Activated B cell treated with CpG ODN at 0.5 μM for 24 hours (primary cell): ENCODE data around the gene C11orf86. TPM values are rescaled to one million over a fixed set of nuclear protein-coding genes. Genes with fewer than 3 reads are reported as not detected.
A peak's percentile ranks its signal among the peaks of the same experiment; 100 is the strongest.

Experiments used
- ATAC-seq: fragments of 200-7000 bp; cut with Tn5 transposase; one replicate; pipeline ENCODE4 v1.10.0; 2021; ENCODE audit warnings: low read depth, mild to moderate bottlenecking, moderate library complexity
- CTCF ChIA-PET: fragments of 350-600 bp; sonication (Branson Sonifier 250); formaldehyde crosslinking; loops from one replicate; lab custom pipeline; 2021; ENCODE audit warnings: antibody characterized with exemption; lab: Charles Lee
- POLR2A ChIA-PET: fragments of 350-600 bp; sonication (Branson Sonifier 250); formaldehyde crosslinking; loops from one replicate; lab custom pipeline; 2021; ENCODE audit warnings: antibody characterized with exemption; lab: Charles Lee
- DNase-seq: peaks from one replicate; pipeline ENCODE4 v3.0.0; 2022
- H3K27ac Mint-ChIP-seq: one replicate; pipeline ENCODE4 v1.8.0; 2020; ENCODE audit warnings: mixed read lengths
- H3K27me3 Mint-ChIP-seq: one replicate; pipeline ENCODE4 v1.8.0; 2021; ENCODE audit warnings: mixed read lengths
- H3K36me3 Mint-ChIP-seq: one replicate; pipeline ENCODE4 v1.8.0; 2021; ENCODE audit warnings: low read depth, mixed read lengths
- H3K4me1 Mint-ChIP-seq: one replicate; pipeline ENCODE4 v1.8.0; 2021; ENCODE audit warnings: mixed read lengths
- H3K4me3 Mint-ChIP-seq: one replicate; pipeline ENCODE4 v1.8.0; 2020; ENCODE audit warnings: mild to moderate bottlenecking, mixed read lengths
- H3K9me3 Mint-ChIP-seq: one replicate; pipeline ENCODE4 v1.8.0; 2020; ENCODE audit warnings: mixed read lengths
- CTCF ChIP-seq: fragments of 200-600 bp; IDR thresholded peaks from one replicate; pipeline ENCODE4 v1.8.0; 2022; ENCODE audit warnings: antibody characterized with exemption, mild to moderate bottlenecking
- intact Hi-C: fragments of 100-400 bp; cut with micrococcal nuclease; formaldehyde crosslinking; loops from one replicate; pipeline ENCODE4 v1.15.1; 2024
- total RNA-seq: library from RNA; stranded (reverse); gene quantifications from 2 replicates; pipeline ENCODE4 v1.2.3, GENCODE V29; 2022

C11orf86 gene
- total RNA-seq, 1 donor from 2014 or later = not detected

- no peaks in the 10 kb centered on the region for H3K9me3 Mint-ChIP-seq
- H3K36me3 Mint-ChIP-seq = no peaks in the 10 kb centered on the region
- ChIA-PET CTCF (no interaction called here), POLR2A (no interaction called here)
- H3K27me3 Mint-ChIP-seq = no peaks in the 10 kb centered on the region
- no peak overlapping the region for H3K27ac Mint-ChIP-seq
- DNase-seq (no peak), ATAC-seq (no peak)
- no peak overlapping the region for H3K4me3 Mint-ChIP-seq
- TF ChIP-seq CTCF = no peak
- intact Hi-C loops = no loop called here
- H3K4me1 Mint-ChIP-seq = peaks cover 4% of the 10 kb centered on the region
Observed at GRCh38 chr11:66951927-66952337, 23.2 kb upstream of the C11orf86 start.

GRCh38 chr11:66953081-66953833, 21.8 kb upstream of the C11orf86 start:
- DNase-seq (no peak), ATAC-seq (no peak)
- H3K36me3 Mint-ChIP-seq = no peaks in the 10 kb centered on the region
- H3K9me3 Mint-ChIP-seq = no peaks in the 10 kb centered on the region
- ChIA-PET POLR2A (no interaction called here), CTCF (no interaction called here)
- no peaks in the 10 kb centered on the region for H3K27me3 Mint-ChIP-seq
- intact Hi-C loops = no loop called here
- H3K27ac Mint-ChIP-seq = no peak overlapping the region
- no peak for TF ChIP-seq CTCF
- peaks cover 10% of the 10 kb centered on the region for H3K4me1 Mint-ChIP-seq
- H3K4me3 Mint-ChIP-seq = no peak overlapping the region

- ATAC-seq (no peak), DNase-seq (no peak)
- no peak for TF ChIP-seq CTCF
- peaks cover 20% of the 10 kb centered on the region for H3K4me1 Mint-ChIP-seq
- H3K27ac Mint-ChIP-seq = peak overlapping the region; percentile 44
- peaks cover 3% of the 10 kb centered on the region for H3K27me3 Mint-ChIP-seq
- ChIA-PET POLR2A (interaction anchor here (1.9 kb wide), 1 partner anchor 113 kb away, joined by 5 read pairs; no protein-coding TSS in a partner anchor), CTCF (no interaction called here)
- H3K4me3 Mint-ChIP-seq = peak overlapping the region; percentile 66
- no peaks in the 10 kb centered on the region for H3K36me3 Mint-ChIP-seq
- intact Hi-C loops = loop anchor here (5.0 kb wide), 3 partner anchors 229 to 689 kb away; partner anchors contain the start of genes RAB1B, SLC29A2 and SPTBN2
- H3K9me3 Mint-ChIP-seq = peaks cover 5% of the 10 kb centered on the region
Observed at GRCh38 chr11:66956689-66957290, 18.3 kb upstream of the C11orf86 start.

- Mint-ChIP-seq H3K4me1 (peaks cover 20% of the 10 kb centered on the region), H3K27me3 (peaks cover 3% of the 10 kb centered on the region), H3K4me3 (peak overlapping the region; percentile 83), H3K36me3 (no peaks in the 10 kb centered on the region), H3K27ac (no peak overlapping the region), H3K9me3 (peaks cover 5% of the 10 kb centered on the region)
- ATAC-seq = peak; percentile 27
- TF ChIP-seq CTCF = no peak
- CTCF ChIA-PET = no interaction called here
- DNase-seq = no peak
- POLR2A ChIA-PET = interaction anchor here (1.9 kb wide), 1 partner anchor 114 kb away, joined by 5 read pairs; no protein-coding TSS in a partner anchor
- intact Hi-C loops = loop anchor here (1.0 to 5.0 kb wide), 4 partner anchors 161 to 691 kb away; partner anchors contain the start of genes KDM2A, RAB1B, SLC29A2 and SPTBN2
Observed at GRCh38 chr11:66957971-66958231, 17.2 kb upstream of the C11orf86 start.
